ENCODE results near the gene FKBP15.

The FKBP15 gene

GRCh38 chr9:113186137-113186755 is 34.8 kb downstream of the FKBP15 start:
- TF ChIP-seq CTCF (conservative IDR thresholded peaks at IDR 0.05; ENCODE audit: low read depth, low read length): no peak
- H3K4me3 ChIP-seq (ENCODE audit: low read length): no peak overlapping the region
- no peak for DNase-seq (ENCODE audit: low read depth)

- DNase-seq (ENCODE audit: low read depth): no peak
- TF ChIP-seq CTCF (conservative IDR thresholded peaks at IDR 0.05; ENCODE audit: low read depth, low read length): no peak
- no peak overlapping the region for H3K4me3 ChIP-seq (ENCODE audit: low read length)
Measured at GRCh38 chr9:113185271-113185670, 35.8 kb downstream of the FKBP15 start.

GRCh38 chr9:113184539-113184938 is 36.5 kb downstream of the FKBP15 start:
- no peak for DNase-seq (ENCODE audit: low read depth)
- no peak for TF ChIP-seq CTCF (conservative IDR thresholded peaks at IDR 0.05; ENCODE audit: low read depth, low read length)
- no peak overlapping the region for H3K4me3 ChIP-seq (ENCODE audit: low read length)

- DNase-seq (ENCODE audit: low read depth): no peak
- no peak overlapping the region for H3K4me3 ChIP-seq (ENCODE audit: low read length)
- no peak for TF ChIP-seq CTCF (conservative IDR thresholded peaks at IDR 0.05; ENCODE audit: low read depth, low read length)
Measured at GRCh38 chr9:113183956-113184488, 37.1 kb downstream of the FKBP15 start.

- no peak overlapping the region for H3K4me3 ChIP-seq (ENCODE audit: low read length)
- no peak for DNase-seq (ENCODE audit: low read depth)
- no peak for TF ChIP-seq CTCF (conservative IDR thresholded peaks at IDR 0.05; ENCODE audit: low read depth, low read length)
Measured at GRCh38 chr9:113181165-113181564, 39.9 kb downstream of the FKBP15 start.

DNA sequence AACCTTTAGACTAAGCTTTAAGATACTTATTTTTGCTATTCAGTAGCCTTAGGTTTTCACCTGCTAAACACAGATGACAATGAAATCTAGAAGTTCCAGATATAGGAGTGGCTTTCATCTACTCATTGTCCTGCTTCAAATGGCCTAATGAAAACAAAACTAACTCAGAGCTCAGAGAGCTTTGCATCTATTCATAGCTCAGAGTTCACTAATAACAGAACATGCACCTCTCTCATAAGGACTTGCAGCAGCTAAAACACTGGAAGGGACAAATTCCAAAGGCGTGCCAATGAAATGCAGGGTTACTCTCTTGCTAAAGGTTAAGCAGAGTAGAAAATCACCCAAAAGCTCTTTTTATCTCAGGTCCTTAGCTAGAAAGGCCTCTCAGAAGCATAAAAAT is 41.2 kb downstream of the FKBP15 start:
- no peak for DNase-seq (ENCODE audit: low read depth)
- TF ChIP-seq CTCF (conservative IDR thresholded peaks at IDR 0.05; ENCODE audit: low read depth, low read length): no peak

GRCh38 chr9:113178087-113178486 is 43.0 kb downstream of the FKBP15 start:
- no peak for TF ChIP-seq CTCF (conservative IDR thresholded peaks at IDR 0.05; ENCODE audit: low read depth, low read length)
- no peak for DNase-seq (ENCODE audit: low read depth)
- H3K4me3 ChIP-seq (ENCODE audit: low read length): no peak overlapping the region

More for the DNA sequence above, 41.2 kb downstream of the FKBP15 start:
- no peak overlapping the region for H3K4me3 ChIP-seq (ENCODE audit: low read length)
